ENCODE results near the gene ADAMTS2. TPM values are rescaled to one million over a fixed set of nuclear protein-coding genes. Genes with fewer than 3 reads are reported as not detected.

The ADAMTS2 gene
- total RNA-seq, 1 experiment from 2014 or later = not detected

- BruUV-seq (replicated peaks) = no TSS peak
- Mint-ChIP-seq H3K36me3 (ENCODE audit: insufficient read depth, unreplicated experiment) (no peaks in the 10 kb centered on the region), H3K9me3 (ENCODE audit: low read depth, unreplicated experiment) (peaks cover 10% of the 10 kb centered on the region), H3K4me1 (ENCODE audit: low read depth, unreplicated experiment) (no peaks in the 10 kb centered on the region), H3K27ac (ENCODE audit: unreplicated experiment) (no peak overlapping the region), H3K27me3 (ENCODE audit: unreplicated experiment) (no peaks in the 10 kb centered on the region), H3K4me3 (ENCODE audit: low read depth, unreplicated experiment) (no peak overlapping the region)
- DNase-seq = no peak
- intact Hi-C loops (cut with micrococcal nuclease; ENCODE audit: unreplicated experiment) = no loop called here
- CTCF ChIA-PET = no interaction called here
- no peak for TF ChIP-seq CTCF (IDR thresholded peaks at IDR 0.05; ENCODE audit: unreplicated experiment)
These were observed 137.8 kb downstream of the ADAMTS2 start for GRCh38 chr5:179207470-179207869.

GRCh38 chr5:179206366-179206765 is 138.9 kb downstream of the ADAMTS2 start:
- Mint-ChIP-seq H3K4me3 (ENCODE audit: low read depth, unreplicated experiment) (no peak overlapping the region), H3K27ac (ENCODE audit: unreplicated experiment) (no peak overlapping the region)
- CTCF ChIA-PET = interaction anchor here (0.7 kb wide), 2 partner anchors 165 to 769 kb away, joined by 3 to 5 read pairs; no protein-coding TSS in a partner anchor

GRCh38 chr5:179205277-179205676 is 140.0 kb downstream of the ADAMTS2 start:
- no peak for DNase-seq
- TF ChIP-seq CTCF (IDR thresholded peaks at IDR 0.05; ENCODE audit: unreplicated experiment) = no peak
- Mint-ChIP-seq H3K4me1 (ENCODE audit: low read depth, unreplicated experiment) (no peaks in the 10 kb centered on the region), H3K27ac (ENCODE audit: unreplicated experiment) (no peak overlapping the region), H3K4me3 (ENCODE audit: low read depth, unreplicated experiment) (no peak overlapping the region), H3K9me3 (ENCODE audit: low read depth, unreplicated experiment) (peaks cover 20% of the 10 kb centered on the region), H3K36me3 (ENCODE audit: insufficient read depth, unreplicated experiment) (no peaks in the 10 kb centered on the region), H3K27me3 (ENCODE audit: unreplicated experiment) (no peaks in the 10 kb centered on the region)
- no TSS peak for BruUV-seq (replicated peaks)
- intact Hi-C loops (cut with micrococcal nuclease; ENCODE audit: unreplicated experiment) = no loop called here
- CTCF ChIA-PET = interaction anchor here (0.6 kb wide), 1 partner anchor 13 kb away, joined by 3 read pairs; no protein-coding TSS in a partner anchor

More at GRCh38 chr5:179206366-179206765, 138.9 kb downstream of the ADAMTS2 start:
- no peaks in the 10 kb centered on the region for H3K36me3 Mint-ChIP-seq (ENCODE audit: insufficient read depth, unreplicated experiment)
- intact Hi-C loops (cut with micrococcal nuclease; ENCODE audit: unreplicated experiment) = no loop called here
- H3K4me1 Mint-ChIP-seq (ENCODE audit: low read depth, unreplicated experiment) = no peaks in the 10 kb centered on the region
- H3K27me3 Mint-ChIP-seq (ENCODE audit: unreplicated experiment) = no peaks in the 10 kb centered on the region
- no TSS peak for BruUV-seq (replicated peaks)
- H3K9me3 Mint-ChIP-seq (ENCODE audit: low read depth, unreplicated experiment) = peaks cover 14% of the 10 kb centered on the region
- TF ChIP-seq CTCF (IDR thresholded peaks at IDR 0.05; ENCODE audit: unreplicated experiment) = no peak
- DNase-seq = no peak

GRCh38 chr5:179204572-179204971 is 140.7 kb downstream of the ADAMTS2 start:
- TF ChIP-seq CTCF (IDR thresholded peaks at IDR 0.05; ENCODE audit: unreplicated experiment) = no peak
- DNase-seq = no peak
- Mint-ChIP-seq H3K9me3 (ENCODE audit: low read depth, unreplicated experiment) (peaks cover 20% of the 10 kb centered on the region), H3K4me3 (ENCODE audit: low read depth, unreplicated experiment) (no peak overlapping the region), H3K27me3 (ENCODE audit: unreplicated experiment) (no peaks in the 10 kb centered on the region), H3K27ac (ENCODE audit: unreplicated experiment) (no peak overlapping the region), H3K4me1 (ENCODE audit: low read depth, unreplicated experiment) (no peaks in the 10 kb centered on the region), H3K36me3 (ENCODE audit: insufficient read depth, unreplicated experiment) (no peaks in the 10 kb centered on the region)
- BruUV-seq (replicated peaks) = no TSS peak
- CTCF ChIA-PET = no interaction called here
- intact Hi-C loops (cut with micrococcal nuclease; ENCODE audit: unreplicated experiment) = no loop called here
